ENCODE data around the gene LTBP1.

The LTBP1 gene

DNA sequence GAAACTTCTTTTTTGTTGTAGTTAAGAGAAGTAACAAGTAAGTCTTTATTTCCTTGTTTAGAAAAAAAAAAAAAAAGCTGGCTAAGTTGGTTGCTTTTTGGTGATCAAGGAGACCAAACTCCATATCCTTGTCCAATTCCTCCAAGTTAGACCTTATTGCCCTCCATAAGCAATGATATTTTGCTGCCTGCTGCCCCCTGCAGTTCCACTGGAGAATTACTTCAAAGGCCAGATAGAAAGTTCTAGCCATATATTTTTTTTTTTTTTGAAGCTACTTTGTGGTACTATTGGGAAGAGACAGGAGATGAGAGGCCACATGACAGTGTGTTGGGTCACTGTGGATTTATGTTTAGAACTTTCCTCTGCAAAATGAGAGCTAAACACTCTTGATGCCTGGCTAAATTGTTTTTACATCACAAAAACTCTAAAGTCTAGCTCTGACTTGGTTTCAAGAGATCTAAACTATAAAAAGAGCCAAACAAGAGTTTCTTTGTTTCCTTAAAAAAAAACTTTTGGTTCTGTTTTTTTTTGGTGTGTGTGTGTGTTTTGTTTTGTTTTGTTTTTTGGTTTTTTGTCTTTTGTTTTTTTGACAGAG, 449.0 kb downstream of the LTBP1 start:
- in situ Hi-C loops (cut with MboI; ENCODE audit: low sequenced_read_pairs), result no loop called here

DNA sequence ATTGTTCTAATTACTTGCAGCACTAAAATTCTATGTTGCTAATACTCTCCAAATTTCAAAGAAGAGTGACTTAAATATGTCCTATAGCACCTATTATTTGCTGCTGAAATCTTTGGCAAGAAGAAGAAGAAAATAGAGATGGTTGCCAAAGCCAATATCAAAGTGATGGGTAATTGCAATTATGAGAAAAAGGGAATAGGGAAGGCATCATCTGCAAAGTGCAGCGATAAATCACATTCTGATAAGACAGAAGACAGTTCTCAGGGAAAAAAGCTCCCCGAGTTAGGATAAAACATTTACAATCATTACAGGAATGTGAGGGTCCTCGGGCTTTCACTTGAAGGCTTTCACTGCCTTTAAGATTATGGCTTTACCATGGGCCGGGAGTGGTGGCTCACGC, 457.6 kb downstream of the LTBP1 start:
- in situ Hi-C loops (cut with MboI; ENCODE audit: low sequenced_read_pairs), result no loop called here

DNA sequence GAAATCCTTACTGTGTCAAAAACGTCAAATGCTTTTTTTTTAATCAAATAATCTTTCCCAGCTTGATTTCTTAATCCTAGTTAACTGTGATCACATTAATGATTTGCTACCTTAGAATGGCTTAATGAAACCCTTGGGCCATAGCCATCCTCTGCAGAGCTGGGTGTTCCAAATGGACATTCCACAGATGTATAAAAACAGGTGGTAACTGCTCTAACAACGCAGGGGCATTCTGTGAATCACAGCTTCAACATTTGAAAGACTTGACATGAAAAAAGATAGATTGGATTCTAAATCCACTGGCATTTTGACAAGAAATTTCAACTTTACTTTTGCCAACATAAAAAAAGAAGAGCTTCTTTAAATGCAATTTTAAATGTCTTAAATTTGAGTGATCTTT, 459.9 kb downstream of the LTBP1 start:
- in situ Hi-C loops (cut with MboI; ENCODE audit: low sequenced_read_pairs), result no loop called here

DNA sequence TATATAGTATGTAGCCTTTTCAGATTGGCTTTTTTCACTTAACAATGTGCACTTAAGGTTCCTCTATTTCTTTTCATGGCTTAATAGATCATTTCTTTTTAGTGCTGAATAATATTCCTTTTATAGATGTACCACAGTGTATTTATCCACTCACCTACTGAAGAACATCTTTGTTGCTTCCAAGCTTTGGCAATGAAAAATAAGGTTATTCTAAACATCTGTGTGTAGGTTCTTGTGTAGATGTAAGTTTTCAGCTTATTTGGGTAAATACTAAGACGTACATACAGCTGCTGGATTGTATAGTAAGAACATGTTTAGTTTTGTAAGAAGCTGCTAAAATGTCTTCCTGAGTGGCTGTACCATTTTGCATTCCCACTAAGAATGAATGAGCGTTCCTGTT, 461.4 kb downstream of the LTBP1 start:
- in situ Hi-C loops (cut with MboI; ENCODE audit: low sequenced_read_pairs), result no loop called here

DNA sequence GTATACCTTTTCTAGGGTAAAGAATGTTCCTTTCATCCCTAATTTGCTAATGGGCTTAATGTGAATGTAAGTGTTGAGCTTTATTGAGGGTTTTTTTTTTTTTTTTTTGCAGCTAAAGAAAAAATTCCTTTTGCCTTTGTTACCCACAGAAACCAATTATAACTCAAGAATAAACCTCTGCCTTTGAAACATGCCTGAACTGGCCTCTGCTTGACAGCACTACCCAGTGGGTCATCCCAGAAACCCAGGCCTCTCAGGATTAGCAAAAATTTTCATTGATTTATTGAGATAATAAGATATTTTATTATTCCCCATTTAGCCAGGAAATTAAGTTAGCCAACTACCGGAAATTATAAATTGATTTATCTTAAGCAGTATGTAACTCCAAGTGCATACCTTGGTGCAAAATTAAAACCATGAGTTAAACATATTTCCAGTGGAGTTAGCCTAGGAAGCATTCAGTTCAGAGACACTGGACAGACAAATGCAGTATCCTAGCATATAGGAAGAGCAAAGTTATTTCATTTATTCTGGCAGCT, 462.7 kb downstream of the LTBP1 start:
- in situ Hi-C loops (cut with MboI; ENCODE audit: low sequenced_read_pairs), result no loop called here

DNA sequence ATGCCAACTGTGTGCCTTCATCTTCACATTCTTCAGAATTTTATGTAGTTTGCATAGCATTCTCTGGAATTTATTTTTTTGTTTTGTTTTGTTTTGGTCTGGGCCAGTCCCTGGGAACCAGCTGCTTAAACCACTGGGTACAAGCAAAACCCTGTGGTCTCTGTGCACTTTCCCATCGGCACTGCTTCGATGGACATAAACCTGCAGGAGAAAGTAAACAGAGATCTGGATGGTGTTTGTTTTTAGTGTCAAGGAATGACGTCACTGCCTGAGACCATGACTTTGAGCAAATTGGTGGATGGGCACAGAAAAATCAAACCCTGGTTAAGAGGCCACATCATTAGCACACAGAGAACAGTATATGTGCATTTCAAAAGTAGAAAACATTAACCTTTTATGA, 465.0 kb downstream of the LTBP1 start:
- in situ Hi-C loops (cut with MboI; ENCODE audit: low sequenced_read_pairs), result no loop called here

DNA sequence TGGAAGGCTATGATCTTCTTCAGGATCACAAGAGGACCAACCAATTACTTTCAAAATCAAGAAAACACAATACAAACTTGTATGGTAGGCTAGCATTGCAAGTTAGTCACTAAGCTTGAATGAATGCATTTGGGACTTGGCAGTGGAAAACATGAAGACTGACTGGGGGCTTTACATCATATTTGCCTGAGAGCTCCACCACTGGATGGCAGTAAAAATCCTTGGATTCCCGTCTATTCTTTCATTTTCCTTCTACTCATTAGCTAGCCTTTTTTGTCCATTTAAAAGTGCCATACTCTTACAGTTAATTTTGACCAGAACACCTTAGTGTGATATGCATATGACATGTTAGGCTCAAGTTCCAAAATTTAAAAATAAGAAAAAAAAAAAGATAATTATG, 466.2 kb downstream of the LTBP1 start:
- in situ Hi-C loops (cut with MboI; ENCODE audit: low sequenced_read_pairs), result no loop called here

DNA sequence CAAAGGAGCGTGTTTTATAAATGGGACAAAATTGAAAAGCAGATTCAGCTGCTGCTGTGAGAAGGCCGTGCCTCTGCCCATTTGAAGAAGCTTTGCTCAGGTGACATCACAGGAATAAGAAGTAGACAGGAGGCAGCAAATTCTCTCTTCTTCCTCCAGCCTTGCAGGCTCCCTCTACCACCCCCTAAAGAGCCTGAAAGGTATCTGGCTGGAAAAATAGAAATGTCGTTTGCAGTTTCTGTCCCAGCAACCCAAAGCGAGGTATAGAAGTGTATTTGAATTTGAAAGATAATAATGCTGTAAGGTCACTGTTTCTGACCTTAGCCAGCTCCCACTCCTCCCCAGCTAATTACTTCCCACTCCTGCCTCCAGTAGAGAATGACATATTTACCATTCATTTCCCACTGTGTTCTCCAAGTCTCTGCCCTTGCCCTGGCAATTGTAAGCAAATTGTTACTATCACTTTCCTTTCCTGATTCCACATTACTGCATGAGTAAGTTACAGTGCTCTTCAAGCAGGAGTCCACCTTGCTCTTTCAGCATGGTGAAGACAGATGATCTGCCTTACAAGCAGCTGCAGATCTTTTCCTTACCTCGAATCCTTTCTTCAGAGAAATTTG, 472.9 kb downstream of the LTBP1 start:
- in situ Hi-C loops (cut with MboI; ENCODE audit: low sequenced_read_pairs), result no loop called here

DNA sequence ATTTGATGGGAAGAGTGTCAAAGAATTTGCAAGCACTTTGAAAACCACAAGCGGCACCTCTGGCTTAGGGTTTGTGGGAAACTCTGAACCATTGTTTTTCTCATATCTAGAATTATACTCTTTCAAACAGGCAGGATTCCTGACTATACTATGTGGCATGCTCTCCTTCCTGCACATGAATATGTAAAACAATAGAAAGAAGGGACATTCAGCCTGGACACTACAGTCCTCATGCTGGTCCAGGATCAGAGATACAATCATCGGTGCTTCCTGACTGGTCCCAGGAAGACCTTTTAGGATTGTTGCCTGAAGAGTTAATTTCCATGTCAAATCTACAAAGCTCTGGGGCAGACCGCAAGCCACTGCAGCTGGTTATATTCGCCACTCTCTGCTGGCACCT, 474.0 kb downstream of the LTBP1 start:
- in situ Hi-C loops (cut with MboI; ENCODE audit: low sequenced_read_pairs), result no loop called here

DNA sequence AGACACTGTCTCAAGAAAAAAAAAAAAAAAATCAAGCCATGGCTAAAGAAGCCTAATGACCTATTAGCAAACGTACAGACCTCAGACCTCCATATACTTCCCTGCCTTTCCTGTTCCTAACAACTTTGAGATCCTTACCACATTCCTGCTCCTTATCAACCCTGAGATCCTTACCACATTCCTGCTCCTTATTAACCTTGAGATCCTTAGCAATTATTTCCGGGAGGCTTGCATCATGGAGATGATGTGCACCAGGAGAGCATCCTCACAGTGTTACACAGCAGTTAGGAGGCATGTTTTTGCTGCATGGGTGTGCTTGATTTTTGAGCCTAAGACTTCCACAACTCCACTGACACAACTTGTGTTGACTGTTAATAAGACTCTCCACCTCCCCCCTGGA, 475.1 kb downstream of the LTBP1 start:
- in situ Hi-C loops (cut with MboI; ENCODE audit: low sequenced_read_pairs), result no loop called here

DNA sequence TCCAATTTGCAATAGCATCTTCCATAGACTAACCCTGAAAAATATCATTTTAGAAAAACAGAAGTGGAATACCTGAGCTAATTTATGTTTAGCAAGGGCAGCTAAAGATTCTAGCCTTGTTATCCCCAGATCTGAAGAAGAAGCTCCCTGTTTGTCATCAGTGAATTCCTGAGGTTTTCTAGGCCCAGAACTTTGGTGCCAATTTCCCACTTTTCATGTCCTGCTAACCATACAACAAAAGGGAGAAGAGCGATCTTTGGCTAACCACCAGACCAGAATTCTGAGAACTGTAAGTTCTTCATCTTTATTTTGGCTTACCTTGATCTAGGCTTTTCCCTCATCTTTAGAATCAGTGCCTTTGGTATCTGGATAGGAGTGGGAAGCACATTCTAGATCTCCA, 478.4 kb downstream of the LTBP1 start:
- in situ Hi-C loops (cut with MboI; ENCODE audit: low sequenced_read_pairs), result no loop called here

DNA sequence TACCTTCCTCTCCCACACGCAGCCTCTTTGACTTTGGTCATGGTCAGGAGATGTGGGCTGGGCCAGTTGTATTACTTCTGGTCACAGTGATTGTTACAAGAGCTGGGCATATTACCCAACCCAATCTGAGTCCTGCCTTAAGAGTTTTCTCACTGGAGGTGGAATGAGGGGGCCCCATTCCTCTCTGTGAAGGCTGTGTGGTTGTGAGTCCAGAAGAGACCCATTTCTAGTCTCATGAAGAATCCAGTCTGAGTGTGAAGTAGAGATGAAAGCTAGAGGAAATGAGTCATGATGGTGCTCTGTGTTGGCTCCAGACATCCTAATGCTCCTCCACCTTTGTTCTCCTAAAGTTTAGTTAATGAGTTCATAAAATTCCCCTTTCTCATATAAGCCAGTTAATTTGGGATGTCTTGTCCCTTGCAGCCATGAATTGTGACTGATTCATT, 478.9 kb downstream of the LTBP1 start:
- in situ Hi-C loops (cut with MboI; ENCODE audit: low sequenced_read_pairs), result no loop called here

DNA sequence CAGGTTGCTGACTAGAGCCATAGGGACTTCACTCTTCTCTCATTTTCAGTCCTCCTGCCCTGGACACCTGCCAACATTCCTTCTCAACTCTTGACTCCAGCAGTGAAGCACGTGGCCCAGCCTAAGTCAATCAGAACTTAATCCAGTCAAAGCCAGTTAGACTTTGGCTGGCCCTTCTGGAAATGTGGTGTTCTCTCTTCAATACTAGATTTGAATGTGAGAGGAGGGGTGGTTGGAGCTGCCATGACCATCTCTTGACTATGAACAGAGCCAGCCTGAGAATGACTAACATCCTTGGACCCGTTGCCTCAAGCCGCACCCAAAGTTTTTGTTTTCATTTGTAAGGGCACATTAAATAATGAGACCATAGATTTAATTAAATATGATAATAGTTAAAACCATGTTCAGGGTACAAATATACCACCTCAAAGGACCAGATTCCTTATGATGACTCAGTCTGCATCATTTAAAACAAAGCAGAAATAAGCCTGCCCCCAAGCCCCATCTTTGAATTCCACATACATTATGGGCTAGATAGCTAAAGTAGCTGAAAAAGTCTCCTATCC, 480.0 kb downstream of the LTBP1 start:
- in situ Hi-C loops (cut with MboI; ENCODE audit: low sequenced_read_pairs), result no loop called here

DNA sequence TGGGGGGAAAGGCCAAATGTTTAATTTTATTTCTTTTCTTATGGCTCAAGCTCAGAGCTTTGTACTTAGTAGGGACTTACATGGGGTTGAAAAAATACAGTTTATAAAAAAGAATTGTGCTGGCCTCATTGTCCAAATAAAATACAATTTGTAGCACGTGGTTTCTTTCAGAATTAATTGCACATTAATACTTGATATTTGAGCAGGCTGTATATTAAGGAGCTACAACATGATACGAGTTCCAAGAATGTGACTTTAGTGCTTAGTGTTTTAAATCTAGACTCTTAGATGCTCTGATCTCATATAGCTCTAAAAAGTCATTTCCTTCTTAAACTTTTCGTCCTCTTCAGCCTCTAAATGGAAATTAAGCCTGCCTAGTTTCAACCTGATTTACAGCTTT, 483.3 kb downstream of the LTBP1 start:
- in situ Hi-C loops (cut with MboI; ENCODE audit: low sequenced_read_pairs), result no loop called here

DNA sequence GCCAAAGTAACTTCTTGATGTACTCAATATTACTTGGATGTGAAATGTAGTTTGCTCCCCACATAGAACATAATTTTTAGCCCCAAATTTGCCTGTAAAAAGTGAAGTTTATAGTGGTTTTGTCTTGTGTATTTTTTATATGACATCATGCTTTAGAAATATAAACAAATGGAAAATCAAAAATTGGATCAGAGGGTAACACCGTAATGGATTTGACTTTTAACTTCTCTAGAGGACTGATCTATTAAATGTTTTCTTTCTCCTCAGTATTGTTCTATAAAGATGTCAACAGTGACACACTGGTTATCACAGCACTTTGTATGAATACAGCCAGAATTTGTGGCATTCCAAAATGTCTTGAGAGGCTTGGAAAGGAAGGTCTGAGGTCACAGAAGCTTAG, 484.1 kb downstream of the LTBP1 start:
- in situ Hi-C loops (cut with MboI; ENCODE audit: low sequenced_read_pairs), result no loop called here

DNA sequence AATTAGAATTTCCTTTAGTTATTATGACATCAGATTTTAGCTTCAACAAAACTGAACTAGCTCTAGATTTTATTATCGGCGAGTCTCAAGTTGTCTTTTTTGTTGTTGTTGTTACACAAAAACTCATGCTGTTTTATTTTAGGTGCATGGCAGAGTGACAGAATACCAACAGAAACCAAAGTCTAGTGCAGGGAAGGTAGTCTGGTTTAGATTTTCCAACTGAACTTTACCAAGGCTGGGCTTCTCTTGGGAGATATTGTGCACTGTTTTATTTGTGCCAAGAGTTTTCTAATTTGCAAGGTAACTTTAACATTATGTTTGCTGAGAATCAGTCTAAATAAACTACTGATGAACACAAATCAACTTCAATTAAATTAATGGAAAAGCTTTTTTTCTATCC, 486.1 kb downstream of the LTBP1 start:
- in situ Hi-C loops (cut with MboI; ENCODE audit: low sequenced_read_pairs), result no loop called here

DNA sequence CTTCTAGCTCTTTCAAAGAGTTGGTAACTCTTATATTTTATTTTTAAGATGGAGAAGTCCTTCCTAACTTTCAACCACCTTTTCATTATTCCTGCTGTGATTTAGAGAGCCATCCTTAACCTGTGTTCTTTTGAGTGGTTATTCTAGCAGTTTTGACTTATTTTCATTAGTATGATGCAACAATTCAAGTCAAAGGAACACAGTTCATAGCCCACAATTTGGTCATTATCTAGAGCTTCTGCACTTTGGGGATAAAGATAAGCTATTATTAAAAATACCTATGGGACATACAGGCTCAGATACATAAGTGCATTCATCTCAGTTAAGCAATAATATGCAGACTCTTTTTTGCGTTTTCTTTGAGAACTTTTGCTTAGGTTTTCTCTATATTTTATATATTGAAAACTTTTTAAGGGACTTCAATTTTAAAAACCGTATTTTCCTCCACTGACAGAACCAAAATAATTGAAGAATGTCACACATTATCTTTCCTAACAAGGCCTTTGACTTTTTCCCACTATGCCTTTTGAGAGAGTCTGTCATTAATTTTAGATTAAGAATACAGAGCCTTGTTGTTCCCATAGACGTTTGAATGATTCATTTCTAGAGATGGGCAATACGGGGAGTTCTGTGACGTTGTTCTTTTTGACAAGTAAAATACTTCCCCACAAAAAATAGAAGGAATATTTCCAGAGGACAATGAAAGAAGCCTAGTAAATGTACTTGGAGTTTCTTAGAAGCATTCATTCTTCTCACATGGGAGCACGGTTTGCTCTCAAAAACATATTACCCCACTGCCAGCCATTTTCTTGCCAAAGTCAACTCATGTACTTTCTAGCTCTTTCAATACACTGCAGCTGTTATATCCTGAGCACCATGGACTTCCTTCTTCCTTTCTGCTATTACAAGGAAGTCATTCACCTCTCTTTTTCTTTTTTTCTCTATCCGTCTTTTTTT, 486.8 kb downstream of the LTBP1 start:
- in situ Hi-C loops (cut with MboI; ENCODE audit: low sequenced_read_pairs), result no loop called here

DNA sequence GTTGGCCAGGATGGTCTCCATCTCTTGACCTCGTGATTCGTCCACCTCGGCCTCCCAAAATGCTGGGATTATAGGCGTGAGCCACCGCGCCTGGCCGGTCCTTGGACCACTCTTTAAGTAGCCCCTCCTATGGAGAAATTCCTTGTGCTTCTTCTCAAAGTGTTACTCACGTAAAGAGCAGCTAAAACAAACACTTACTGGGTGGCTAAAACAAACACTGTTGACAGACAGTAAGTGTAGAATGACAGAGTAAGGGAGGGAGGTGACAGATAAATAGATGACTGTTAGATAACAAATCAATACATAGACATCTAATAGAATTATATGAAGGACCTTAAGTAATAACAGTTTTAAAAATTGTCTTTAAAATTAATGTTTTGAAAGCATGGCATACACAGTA, 488.8 kb downstream of the LTBP1 start:
- in situ Hi-C loops (cut with MboI; ENCODE audit: low sequenced_read_pairs), result no loop called here

DNA sequence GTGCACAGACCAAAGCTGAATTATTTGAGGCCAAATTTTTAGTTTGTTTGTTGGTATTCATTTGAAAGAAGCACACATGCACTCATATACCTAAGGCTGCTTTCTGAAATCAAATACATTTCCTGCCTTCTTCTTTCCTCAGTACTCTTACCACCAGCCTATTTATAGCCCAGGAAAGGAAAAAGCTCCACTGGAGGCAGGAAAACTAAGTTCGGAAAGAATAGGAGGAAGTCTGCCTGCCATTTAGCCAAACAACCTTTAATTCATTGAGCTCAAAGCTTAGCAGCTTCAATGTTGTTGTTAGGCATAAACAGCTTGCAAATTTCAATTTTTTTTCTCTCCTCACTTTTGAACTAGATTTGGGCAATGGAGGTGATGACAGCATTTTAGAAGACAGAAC, 489.3 kb downstream of the LTBP1 start:
- in situ Hi-C loops (cut with MboI; ENCODE audit: low sequenced_read_pairs), result no loop called here

DNA sequence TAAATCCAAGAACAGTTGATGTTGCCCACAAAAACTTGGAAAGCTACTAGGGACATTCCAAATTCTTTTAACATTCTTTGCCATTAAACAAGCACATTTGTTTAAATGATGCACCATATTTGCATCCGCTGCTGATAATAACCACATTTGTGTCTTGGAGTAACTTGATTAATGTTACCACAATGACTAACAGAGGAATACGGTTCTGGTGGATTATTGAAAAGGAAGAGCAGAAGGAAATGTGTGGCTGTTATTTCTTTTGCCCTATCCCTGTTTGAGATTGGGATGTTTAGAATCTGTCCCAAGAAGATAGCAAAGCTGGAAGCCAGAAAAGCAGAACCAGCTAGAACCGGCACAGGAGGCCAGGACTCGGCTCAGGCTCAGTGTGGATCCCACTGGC, 490.5 kb downstream of the LTBP1 start:
- in situ Hi-C loops (cut with MboI; ENCODE audit: low sequenced_read_pairs), result no loop called here

DNA sequence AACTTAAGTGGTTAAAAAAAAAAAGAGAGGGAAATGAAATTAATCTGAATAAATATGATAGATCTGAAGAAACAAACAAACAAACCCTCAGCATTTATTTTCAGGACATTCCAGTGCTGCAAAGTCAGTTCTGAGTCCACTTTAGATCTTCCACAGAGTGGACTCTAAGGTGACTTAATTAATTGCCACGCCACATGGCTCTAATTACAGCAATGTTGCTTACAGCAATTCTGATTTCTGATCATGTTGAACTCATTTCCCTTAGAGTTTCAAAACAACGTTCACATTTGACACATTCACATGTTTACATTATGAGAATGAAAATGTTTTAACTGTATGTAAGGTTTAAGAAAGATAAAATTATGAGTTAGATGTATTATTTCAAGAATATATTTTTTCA, 491.1 kb downstream of the LTBP1 start:
- in situ Hi-C loops (cut with MboI; ENCODE audit: low sequenced_read_pairs), result no loop called here

Measured in HL-60/S4 treated with phorbol 12-myristate 13-acetate at 8.2 ng/mL for 4 days and 3 days (cell line).